Brain pericyte (primary cell): ENCODE results near the gene CD200.
A peak's percentile ranks its signal among the peaks of the same experiment; 100 is the strongest.

ENCODE experiments used
- DNase-seq: peaks from one replicate; pipeline ENCODE4 v3.0.0-alpha.2; 2012; ENCODE audit warnings: low read depth, low spot score

CD200 gene, protein sequence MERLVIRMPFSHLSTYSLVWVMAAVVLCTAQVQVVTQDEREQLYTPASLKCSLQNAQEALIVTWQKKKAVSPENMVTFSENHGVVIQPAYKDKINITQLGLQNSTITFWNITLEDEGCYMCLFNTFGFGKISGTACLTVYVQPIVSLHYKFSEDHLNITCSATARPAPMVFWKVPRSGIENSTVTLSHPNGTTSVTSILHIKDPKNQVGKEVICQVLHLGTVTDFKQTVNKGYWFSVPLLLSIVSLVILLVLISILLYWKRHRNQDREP

DNA sequence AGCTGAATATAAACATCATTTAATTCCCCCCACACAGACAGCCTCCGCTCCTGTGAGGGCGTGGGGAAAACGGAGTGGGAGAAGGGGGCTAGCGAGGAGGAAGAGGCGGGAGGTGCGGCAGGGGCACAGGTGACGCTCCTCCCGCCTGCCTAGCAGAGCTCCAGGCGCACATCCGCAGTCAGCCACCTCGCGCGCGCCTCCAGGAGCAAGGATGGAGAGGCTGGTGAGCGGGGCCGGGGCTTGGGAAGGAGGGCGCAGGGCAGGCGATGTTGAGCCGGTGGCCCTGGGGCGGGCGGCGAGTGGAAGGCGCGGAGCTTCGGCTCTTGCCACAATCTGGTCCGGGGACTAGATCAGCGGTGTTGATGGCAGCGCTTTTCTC, at the start of gene CD200:
Gene CD200 (plus strand): TSS at position 155 of the 379 bp plus-strand sequence. CDS start 57 bp downstream, at position 212.
- DNase-seq = peak; percentile 6

- DNase-seq = no peak
Measured at GRCh38 chr3:112289011-112289410, 43.9 kb upstream of the CD200 start.

- DNase-seq = peak; percentile 39
Measured at GRCh38 chr3:112293368-112294321, 39.3 kb upstream of the CD200 start, which contains the start of gene SLC9C1. Gene SLC9C1, minus strand, starts transcription at chr3:112294216. Its CDS starts 7,425 bp downstream, at chr3:112286791.

- DNase-seq = no peak
Measured at GRCh38 chr3:112297714-112298113, 35.2 kb upstream of the CD200 start.

DNA sequence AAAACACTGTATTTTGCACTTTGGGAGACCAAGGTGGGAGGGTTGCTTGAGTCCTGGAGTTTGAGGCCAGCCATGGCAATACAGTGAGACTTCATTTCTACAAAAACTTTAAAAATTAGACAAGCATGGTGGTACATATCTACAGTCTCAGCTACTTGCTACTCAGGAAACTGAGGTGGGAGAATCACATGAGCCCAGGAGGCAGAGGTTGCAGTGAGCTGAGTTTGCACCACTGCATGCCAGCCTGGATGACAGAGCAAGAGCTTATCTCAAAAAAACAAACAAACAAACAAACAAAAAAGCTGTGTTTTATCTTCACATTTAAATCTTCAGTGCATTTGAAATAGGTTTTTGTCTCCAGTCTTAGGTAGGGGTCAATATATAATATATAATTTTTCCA, 34.2 kb upstream of the CD200 start:
- DNase-seq = no peak

- no peak for DNase-seq
Measured at GRCh38 chr3:112302150-112302830, 30.7 kb upstream of the CD200 start.

DNA sequence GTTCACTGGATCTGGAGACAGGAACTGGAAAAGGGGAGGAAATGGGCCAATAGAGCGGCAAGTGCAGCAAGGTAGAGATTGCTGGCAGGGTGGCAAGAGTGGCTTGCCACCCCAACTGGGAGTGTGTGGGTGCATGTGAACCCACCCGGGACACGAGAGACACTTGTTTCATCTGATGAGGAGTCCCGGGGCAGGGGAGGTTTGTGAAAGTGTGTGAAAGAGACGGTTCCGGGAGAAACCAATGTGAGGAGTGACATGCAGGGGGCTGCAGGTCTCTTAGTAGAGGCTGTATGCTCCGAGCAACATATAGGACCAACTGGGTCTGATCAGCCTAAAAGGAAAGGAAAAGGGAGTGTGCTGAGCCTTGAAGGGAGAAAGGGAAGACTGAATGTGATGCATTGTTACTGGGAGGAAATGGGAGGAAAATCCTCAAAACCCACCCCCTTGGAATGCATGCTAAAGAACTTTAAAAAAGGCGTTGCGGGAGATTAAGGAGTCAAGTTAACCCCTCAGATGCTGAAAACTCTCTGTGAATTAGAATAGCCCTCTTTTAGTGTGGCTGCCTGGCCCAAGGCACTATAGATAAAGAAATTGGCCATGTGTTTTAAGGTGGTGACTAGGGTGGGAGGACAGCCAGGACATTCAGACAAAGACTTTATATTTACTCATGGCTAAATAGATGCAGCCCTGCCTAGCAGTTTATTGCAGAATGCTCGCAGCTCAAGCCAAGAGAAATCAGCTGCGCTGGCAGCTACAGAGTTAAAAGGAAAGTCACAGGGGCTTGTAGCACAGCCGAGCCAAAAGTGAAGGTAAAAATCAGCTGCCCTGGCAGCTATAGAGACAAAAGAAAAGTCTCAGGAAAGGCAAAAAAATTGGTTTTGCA, 29.8 kb upstream of the CD200 start:
- no peak for DNase-seq

DNA sequence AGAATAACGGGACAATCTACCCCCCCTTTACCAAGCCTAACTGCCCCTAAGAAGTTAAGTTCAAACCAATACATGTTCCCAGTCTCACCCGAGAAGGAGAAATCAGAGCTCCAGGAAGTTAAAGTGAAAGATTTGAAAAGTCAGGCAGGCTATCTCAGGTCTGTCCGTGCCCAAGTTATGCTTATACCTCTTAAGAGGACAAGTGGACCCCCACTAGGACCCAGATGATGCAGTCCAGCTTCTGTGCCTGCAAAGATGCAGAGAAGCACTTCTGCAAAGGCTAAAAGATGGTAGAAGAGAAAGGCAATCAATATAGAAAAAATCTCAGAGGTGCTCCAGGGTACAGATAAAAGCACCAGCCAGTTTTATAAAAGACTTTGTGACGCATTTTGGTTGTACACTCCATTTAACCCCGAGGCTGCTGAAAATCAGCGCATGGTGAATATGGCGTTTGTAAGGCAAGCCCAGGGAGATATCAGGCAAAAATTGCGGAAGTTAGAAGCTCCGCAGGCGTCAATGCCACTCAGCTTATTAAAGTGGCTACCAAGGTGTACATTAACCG, 29.1 kb upstream of the CD200 start:
- no peak for DNase-seq

- no peak for DNase-seq
Measured at GRCh38 chr3:112304611-112305010, 28.3 kb upstream of the CD200 start.

GRCh38 chr3:112306825-112307224, 26.1 kb upstream of the CD200 start:
- DNase-seq = no peak

- no peak for DNase-seq
Measured at GRCh38 chr3:112307557-112307956, 25.4 kb upstream of the CD200 start.

DNA sequence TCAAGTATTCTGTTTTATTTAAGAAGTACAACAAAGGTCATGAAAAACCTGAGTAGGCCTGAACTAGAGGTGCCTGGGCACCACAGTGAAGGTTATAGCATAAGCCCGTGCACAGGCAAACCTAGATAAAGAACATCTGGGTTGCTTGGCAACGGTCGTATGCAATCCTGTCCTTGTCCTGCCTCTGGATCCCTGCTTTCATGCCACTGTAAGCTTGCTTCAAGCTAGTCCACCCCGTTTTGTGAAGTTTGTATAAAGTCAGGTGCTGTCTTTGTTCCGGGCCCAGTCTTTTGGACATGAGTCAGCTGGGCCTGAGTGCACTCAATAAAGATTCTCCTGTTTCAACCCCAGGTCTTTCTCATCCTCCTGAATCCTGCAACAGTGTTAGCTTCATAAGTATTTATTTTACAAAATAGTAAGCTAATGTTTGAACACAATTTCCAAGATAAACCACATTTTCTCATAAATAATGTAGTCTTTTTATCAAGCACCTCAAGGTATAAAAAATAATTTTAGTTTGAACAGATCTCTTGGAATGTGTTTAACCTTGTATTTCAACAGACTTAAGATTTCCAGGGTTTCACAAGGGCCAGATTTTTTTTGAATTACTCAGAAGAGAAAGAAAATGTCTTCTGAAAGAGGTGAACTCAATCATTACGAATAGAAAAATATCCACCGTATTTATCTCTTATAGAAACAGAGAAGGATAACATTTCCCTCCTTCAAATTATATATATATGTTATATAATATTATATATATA, 24.6 kb upstream of the CD200 start:
- DNase-seq = no peak

DNA sequence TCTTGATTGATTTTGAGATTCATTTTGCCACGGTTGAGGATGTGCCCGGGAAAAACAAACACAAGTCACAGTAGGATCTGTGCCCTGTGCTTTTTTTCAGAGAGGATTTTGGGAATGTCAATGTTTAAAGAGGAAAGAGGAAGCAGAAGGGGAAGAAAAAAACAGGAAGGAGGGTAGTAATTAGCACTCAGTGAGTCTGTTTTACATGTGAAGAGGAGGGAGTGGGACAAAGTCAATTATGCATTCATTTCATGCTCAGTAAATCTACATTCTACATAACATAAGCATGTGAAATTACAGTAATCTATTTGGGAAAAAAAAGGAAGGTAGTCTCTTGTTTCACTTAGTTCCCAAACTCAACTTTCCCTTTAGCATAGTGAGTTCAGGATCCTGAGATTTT, 18.3 kb upstream of the CD200 start:
- DNase-seq = no peak

GRCh38 chr3:112315791-112316190, 17.2 kb upstream of the CD200 start:
- DNase-seq = no peak

DNA sequence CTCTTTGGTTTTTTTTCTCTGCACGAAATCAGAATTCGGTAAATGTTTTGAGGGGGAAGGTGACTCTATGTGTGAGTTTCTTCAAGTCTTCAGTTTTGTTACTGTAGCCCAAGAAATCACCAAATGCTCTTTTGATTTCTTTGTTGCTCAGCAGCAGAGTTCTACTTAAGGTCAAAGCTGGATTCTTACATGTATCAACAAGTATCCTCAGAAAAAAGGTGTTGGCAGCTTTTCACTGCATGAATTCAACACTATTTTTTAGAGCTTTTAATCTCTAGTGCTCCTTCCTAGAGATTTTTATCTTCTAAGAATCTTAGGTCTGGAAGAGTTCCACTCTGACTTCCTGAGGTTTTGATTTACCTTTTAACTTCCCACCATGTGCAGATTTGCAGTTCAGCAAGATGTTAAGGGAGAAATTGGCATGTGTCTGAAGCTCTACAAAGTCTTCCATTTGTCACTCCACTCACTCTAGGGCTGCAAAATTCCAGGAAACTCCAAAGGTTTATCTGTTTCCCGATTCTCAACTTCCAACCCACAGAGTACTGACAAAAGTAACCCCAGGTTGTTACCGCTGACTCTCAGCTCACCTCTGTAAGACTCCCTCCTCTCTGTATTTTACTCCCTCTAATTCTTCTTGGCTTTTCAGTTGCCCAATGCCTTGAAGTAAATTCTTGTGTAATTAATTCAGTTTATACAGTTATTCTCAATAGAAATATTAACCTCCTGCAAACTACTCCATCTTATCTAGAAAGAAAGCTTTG, 13.3 kb upstream of the CD200 start:
- DNase-seq = no peak

DNA sequence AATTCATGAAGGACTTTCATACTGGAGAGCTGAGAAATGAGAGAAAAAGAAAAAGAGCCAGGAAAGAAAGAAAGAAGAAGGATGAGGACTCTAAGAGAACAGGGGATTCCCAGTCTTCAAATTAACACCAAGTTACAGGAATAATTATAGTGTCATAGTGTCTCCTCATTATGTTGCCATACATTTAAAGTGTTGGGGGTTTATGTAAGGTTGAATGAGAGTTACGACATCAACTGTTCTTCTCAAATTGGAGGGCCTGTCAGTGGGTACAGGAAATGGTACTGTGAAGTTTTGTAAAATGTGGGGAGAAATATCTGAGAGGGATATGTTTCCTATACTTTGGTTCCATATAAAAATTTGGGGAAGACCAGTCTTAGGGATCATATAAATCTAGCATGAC, 12.3 kb upstream of the CD200 start:
- no peak for DNase-seq

GRCh38 chr3:112321867-112322652, 10.9 kb upstream of the CD200 start:
- no peak for DNase-seq

GRCh38 chr3:112327371-112327951, 5.5 kb upstream of the CD200 start:
- DNase-seq = peak; percentile 8
